Prostate gland (tissue), 2 donors: ENCODE data around the gene RNU1-2.
"Not testable (repeated sequence)": the region's sequence is repeated elsewhere in the genome, so short reads cannot be mapped to it uniquely, and the experiment has no call there.

ENCODE experiments used
- POLR2A ChIP-seq: fragments of 450-650 bp; IDR thresholded peaks from one replicate; pipeline ENCODE4 v1.6.1; 2016; ENCODE audit warnings: antibody characterized with exemption, mild to moderate bottlenecking
- POLR2AphosphoS5 ChIP-seq: sonication (generic); formaldehyde crosslinking; IDR thresholded peaks from one replicate; pipeline ENCODE4 v1.6.1; 2017; ENCODE audit warnings: antibody characterized with exemption
- TF ChIP-seq, protein P1 (sequence below), 4 experiments: fragments of 200-600 bp in 2 of 4; fragments of 450-650 bp in 2 of 4; sonication (generic) in 2 of 4; IDR thresholded peaks; 1 replicate in 3 of 4; 2 replicates in 1 of 4; pipeline ENCODE4 v1.5.1; 2016 to 2019; ENCODE audit warnings: antibody characterized with exemption in 4 of 4, mild to moderate bottlenecking in 2 of 4, moderate library complexity in 2 of 4

DNA sequence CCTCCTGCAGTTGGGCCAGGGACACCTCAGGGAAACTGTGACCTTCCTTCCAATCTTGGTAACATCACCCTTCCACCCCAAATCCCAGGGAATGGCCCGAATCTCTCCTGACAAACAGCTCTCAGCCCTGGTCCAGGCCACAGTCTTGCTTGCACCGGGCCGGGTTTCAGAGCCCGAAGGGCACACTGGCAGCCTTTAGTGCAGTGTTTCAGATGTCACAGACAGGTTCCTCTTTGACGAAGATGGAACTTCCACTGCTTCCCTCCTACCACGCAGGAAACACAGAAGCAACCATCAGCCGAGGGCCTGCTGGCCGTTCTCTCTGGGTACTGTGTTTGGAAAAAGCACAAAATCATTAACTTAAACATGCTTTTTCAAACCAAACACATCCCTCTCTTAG is 17.0 kb downstream of the RNU1-2 start:
- not testable (repeated sequence) for TF ChIP-seq POLR2AphosphoS5, POLR2A
- TF ChIP-seq, protein P1, sequence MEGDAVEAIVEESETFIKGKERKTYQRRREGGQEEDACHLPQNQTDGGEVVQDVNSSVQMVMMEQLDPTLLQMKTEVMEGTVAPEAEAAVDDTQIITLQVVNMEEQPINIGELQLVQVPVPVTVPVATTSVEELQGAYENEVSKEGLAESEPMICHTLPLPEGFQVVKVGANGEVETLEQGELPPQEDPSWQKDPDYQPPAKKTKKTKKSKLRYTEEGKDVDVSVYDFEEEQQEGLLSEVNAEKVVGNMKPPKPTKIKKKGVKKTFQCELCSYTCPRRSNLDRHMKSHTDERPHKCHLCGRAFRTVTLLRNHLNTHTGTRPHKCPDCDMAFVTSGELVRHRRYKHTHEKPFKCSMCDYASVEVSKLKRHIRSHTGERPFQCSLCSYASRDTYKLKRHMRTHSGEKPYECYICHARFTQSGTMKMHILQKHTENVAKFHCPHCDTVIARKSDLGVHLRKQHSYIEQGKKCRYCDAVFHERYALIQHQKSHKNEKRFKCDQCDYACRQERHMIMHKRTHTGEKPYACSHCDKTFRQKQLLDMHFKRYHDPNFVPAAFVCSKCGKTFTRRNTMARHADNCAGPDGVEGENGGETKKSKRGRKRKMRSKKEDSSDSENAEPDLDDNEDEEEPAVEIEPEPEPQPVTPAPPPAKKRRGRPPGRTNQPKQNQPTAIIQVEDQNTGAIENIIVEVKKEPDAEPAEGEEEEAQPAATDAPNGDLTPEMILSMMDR (IDR thresholded peaks at IDR 0.05) = not testable (repeated sequence)
